Trophoblast cell (in vitro differentiated cells and primary cell): ENCODE measurements around the gene TENM3.
A peak's percentile ranks its signal among the peaks of the same experiment; 100 is the strongest.

Experiments
- DNase-seq, 2 donors: peaks; one replicate each; pipeline ENCODE4 v3.0.0-alpha.2; 2016
- H2AFZ ChIP-seq: 2 replicates; pipeline ENCODE4 v1.6.1; 2013; ENCODE audit warnings: low read length, moderate library complexity, mild to moderate bottlenecking; ENCODE audit not compliant: insufficient read depth, poor library complexity
- H2AK5ac ChIP-seq: 2 replicates; pipeline ENCODE4 v1.6.1; 2013; ENCODE audit warnings: mild to moderate bottlenecking, low read length
- H2BK120ac ChIP-seq: 2 replicates; pipeline ENCODE4 v1.6.1; 2013; ENCODE audit warnings: low read length, mild to moderate bottlenecking, moderate library complexity; ENCODE audit not compliant: insufficient read depth, poor library complexity
- H2BK12ac ChIP-seq: 2 replicates; pipeline ENCODE4 v1.6.1; 2013; ENCODE audit warnings: mild to moderate bottlenecking, low read length, moderate library complexity
- H2BK5ac ChIP-seq: 2 replicates; pipeline ENCODE4 v1.6.1; 2013; ENCODE audit warnings: low read length, low read depth, moderate library complexity, mild to moderate bottlenecking; ENCODE audit not compliant: poor library complexity
- H3K14ac ChIP-seq: 2 replicates; pipeline ENCODE4 v1.6.1; 2013; ENCODE audit warnings: mild to moderate bottlenecking, low read length
- H3K18ac ChIP-seq: 2 replicates; pipeline ENCODE4 v1.6.1; 2013; ENCODE audit warnings: mild to moderate bottlenecking, low read length
- H3K23ac ChIP-seq: 2 replicates; pipeline ENCODE4 v1.6.1; 2013; ENCODE audit warnings: low read length
- H3K27ac ChIP-seq: 2 replicates; pipeline ENCODE4 v1.5.1; 2013; ENCODE audit warnings: low read depth, mild to moderate bottlenecking, inconsistent platforms, low read length, moderate library complexity
- H3K27me3 ChIP-seq: 2 replicates; pipeline ENCODE4 v1.6.1; 2013; ENCODE audit warnings: inconsistent platforms, mild to moderate bottlenecking, low read length, moderate library complexity; ENCODE audit not compliant: insufficient read depth
- H3K36me3 ChIP-seq, 2 experiments: 1 replicate in 1 of 2; 2 replicates in 1 of 2; pipeline ENCODE4 v1.6.1; 2013; ENCODE audit warnings: low read length in 2 of 2, mild to moderate bottlenecking in 2 of 2, moderate library complexity in 1 of 2; ENCODE audit not compliant: insufficient read depth in 2 of 2, control insufficient read depth in 1 of 2
- H3K4ac ChIP-seq: 2 replicates; pipeline ENCODE4 v1.6.1; 2013; ENCODE audit warnings: low read depth, mild to moderate bottlenecking, low read length, moderate library complexity
- H3K4me1 ChIP-seq, 2 experiments: 1 replicate in 1 of 2; 2 replicates in 1 of 2; pipeline ENCODE4 v1.6.1; 2013; ENCODE audit warnings: low read length in 2 of 2, mild to moderate bottlenecking in 2 of 2, moderate library complexity in 1 of 2; ENCODE audit not compliant: insufficient read depth in 2 of 2, control insufficient read depth in 1 of 2
- H3K4me2 ChIP-seq: 2 replicates; pipeline ENCODE4 v1.6.1; 2013; ENCODE audit warnings: inconsistent platforms, mild to moderate bottlenecking, low read length, moderate library complexity
- H3K4me3 ChIP-seq: 2 replicates; pipeline ENCODE4 v1.5.1; 2013; ENCODE audit warnings: mild to moderate bottlenecking, low read depth, low read length, inconsistent platforms
- H3K79me1 ChIP-seq: one replicate; pipeline ENCODE4 v1.6.1; 2013; ENCODE audit warnings: low read length
- H3K79me2 ChIP-seq: 2 replicates; pipeline ENCODE4 v1.6.1; 2013; ENCODE audit warnings: low read length, mild to moderate bottlenecking; ENCODE audit not compliant: control insufficient read depth, insufficient read depth, poor library complexity
- H3K9ac ChIP-seq: 2 replicates; pipeline ENCODE4 v1.6.1; 2013; ENCODE audit warnings: mild to moderate bottlenecking, low read length
- H3K9me3 ChIP-seq: 2 replicates; pipeline ENCODE4 v1.6.1; 2013; ENCODE audit warnings: low read depth, mild to moderate bottlenecking, control low read depth, inconsistent platforms, low read length; ENCODE audit not compliant: insufficient read depth
- H4K12ac ChIP-seq: 2 replicates; pipeline ENCODE4 v1.6.1; 2013; ENCODE audit warnings: low read depth, mild to moderate bottlenecking, low read length, moderate library complexity
- H4K8ac ChIP-seq: 2 replicates; pipeline ENCODE4 v1.6.1; 2013; ENCODE audit warnings: low read depth, mild to moderate bottlenecking, low read length, moderate library complexity
- H4K91ac ChIP-seq: one replicate; pipeline ENCODE4 v1.6.1; 2013; ENCODE audit warnings: low read depth, mild to moderate bottlenecking, low read length, moderate library complexity
- WGBS: extraction: QIAGEN DNeasy Blood & Tissue Kit; methylation state at CpG from one replicate; pipeline ENCODE4 v1.1.7; 2013; ENCODE audit warnings: missing lambda C conversion rate; ENCODE audit not compliant: insufficient read length, insufficient coverage; ENCODE audit errors: extremely low coverage; 5-methylcytosine and 5-hydroxymethylcytosine counted together

TENM3 gene

GRCh38 chr4:182297659-182298058 is 54.5 kb downstream of the TENM3 start:
- Histone ChIP-seq H4K12ac (no peak overlapping the region), H3K27ac (no peak overlapping the region), H2AFZ (no peak overlapping the region), H2BK12ac (no peak overlapping the region), H3K18ac (no peak overlapping the region), H3K79me2 (no peaks in the 10 kb centered on the region), H4K8ac (no peak overlapping the region), H3K79me1 (no peaks in the 10 kb centered on the region), H3K4me2 (no peak overlapping the region), H3K14ac (no peak overlapping the region), H3K9ac (no peak overlapping the region), H2AK5ac (no peak overlapping the region), H3K27me3 (no peaks in the 10 kb centered on the region), H2BK5ac (no peak overlapping the region), H3K4me3 (no peak overlapping the region), H2BK120ac (no peak overlapping the region), H3K23ac (no peak overlapping the region), H3K4ac (no peak overlapping the region), H4K91ac (no peak overlapping the region), H3K9me3 (no peaks in the 10 kb centered on the region), H3K4me1 (peaks cover 2 to 5% of the 10 kb centered on the region in 2 experiments), H3K36me3 (no peaks in the 10 kb centered on the region)
- DNase-seq, result no peak
- no CpG with 5 or more reads among the region's 9 CpGs for WGBS

GRCh38 chr4:182301736-182302135 is 58.5 kb downstream of the TENM3 start:
- no peak overlapping the region for H2BK120ac ChIP-seq
- H2AFZ ChIP-seq, result no peak overlapping the region
- no peaks in the 10 kb centered on the region for H3K27me3 ChIP-seq
- H4K8ac ChIP-seq, result no peak overlapping the region
- H3K9ac ChIP-seq, result no peak overlapping the region
- no peak overlapping the region for H4K91ac ChIP-seq
- H2BK5ac ChIP-seq, result no peak overlapping the region
- no peak overlapping the region for H3K4me3 ChIP-seq
- H3K4me1 ChIP-seq, result peaks cover 2 to 5% of the 10 kb centered on the region in 2 experiments
- peaks cover 1% of the 10 kb centered on the region for H3K9me3 ChIP-seq
- DNase-seq, result no peak
- no peak overlapping the region for H2AK5ac ChIP-seq
- no peak overlapping the region for H2BK12ac ChIP-seq
- no peaks in the 10 kb centered on the region for H3K79me2 ChIP-seq
- no peak overlapping the region for H4K12ac ChIP-seq
- no peak overlapping the region for H3K4ac ChIP-seq
- peaks cover 0 to 5% of the 10 kb centered on the region in 2 experiments for H3K36me3 ChIP-seq
- H3K4me2 ChIP-seq, result no peak overlapping the region
- H3K18ac ChIP-seq, result no peak overlapping the region
- no peaks in the 10 kb centered on the region for H3K79me1 ChIP-seq
- no CpG with 5 or more reads among the region's 5 CpGs for WGBS
- H3K23ac ChIP-seq, result no peak overlapping the region
- no peak overlapping the region for H3K14ac ChIP-seq
- H3K27ac ChIP-seq, result no peak overlapping the region

GRCh38 chr4:182303847-182304246 is 60.6 kb downstream of the TENM3 start:
- Histone ChIP-seq H2AK5ac (no peak overlapping the region), H3K4ac (no peak overlapping the region), H3K27me3 (no peaks in the 10 kb centered on the region), H3K4me3 (no peak overlapping the region), H4K8ac (no peak overlapping the region), H3K36me3 (peaks cover 0 to 5% of the 10 kb centered on the region in 2 experiments), H3K79me1 (no peaks in the 10 kb centered on the region), H3K4me2 (no peak overlapping the region), H3K9ac (no peak overlapping the region), H3K27ac (no peak overlapping the region), H4K91ac (no peak overlapping the region), H3K79me2 (no peaks in the 10 kb centered on the region), H2AFZ (no peak overlapping the region), H3K9me3 (peaks cover 1% of the 10 kb centered on the region), H2BK5ac (no peak overlapping the region), H3K23ac (no peak overlapping the region), H3K14ac (no peak overlapping the region), H2BK12ac (no peak overlapping the region), H3K18ac (no peak overlapping the region), H2BK120ac (no peak overlapping the region), H3K4me1 (peaks cover 0 to 4% of the 10 kb centered on the region in 2 experiments), H4K12ac (no peak overlapping the region)
- WGBS, result no CpG with 5 or more reads among the region's 5 CpGs
- no peak for DNase-seq

GRCh38 chr4:182306792-182307507 is 63.7 kb downstream of the TENM3 start:
- H2AK5ac ChIP-seq, result no peak overlapping the region
- H2AFZ ChIP-seq, result no peak overlapping the region
- H3K4ac ChIP-seq, result no peak overlapping the region
- H3K9me3 ChIP-seq, result peaks cover 3% of the 10 kb centered on the region
- H3K4me1 ChIP-seq, result peaks cover 0 to 4% of the 10 kb centered on the region in 2 experiments
- WGBS, result 100% methylated on average over 1 of the region's 4 CpGs
- H3K9ac ChIP-seq, result no peak overlapping the region
- H3K27me3 ChIP-seq, result no peaks in the 10 kb centered on the region
- no peak overlapping the region for H3K23ac ChIP-seq
- no peak overlapping the region for H3K18ac ChIP-seq
- no peak overlapping the region for H4K12ac ChIP-seq
- no peak overlapping the region for H2BK120ac ChIP-seq
- no peak overlapping the region for H3K14ac ChIP-seq
- H4K8ac ChIP-seq, result no peak overlapping the region
- H3K79me2 ChIP-seq, result no peaks in the 10 kb centered on the region
- H3K79me1 ChIP-seq, result no peaks in the 10 kb centered on the region
- no peak overlapping the region for H2BK5ac ChIP-seq
- no peak overlapping the region for H3K27ac ChIP-seq
- no peak overlapping the region for H3K4me3 ChIP-seq
- peak; percentile 7 to 29 for DNase-seq
- peaks cover 0 to 7% of the 10 kb centered on the region in 2 experiments for H3K36me3 ChIP-seq
- no peak overlapping the region for H2BK12ac ChIP-seq
- H3K4me2 ChIP-seq, result no peak overlapping the region
- H4K91ac ChIP-seq, result no peak overlapping the region
